ENCODE measurements around the gene ATG16L2. TPM values are rescaled to one million over a fixed set of nuclear protein-coding genes. Genes with fewer than 3 reads are reported as not detected.

The ATG16L2 gene
- total and polyA plus RNA-seq, 10 of the 15 experiments (the other 5 are each of a cell fraction or from before 2014, with no cell fraction given): 1.9 to 67.7 (median 30.4) TPM

DNA sequence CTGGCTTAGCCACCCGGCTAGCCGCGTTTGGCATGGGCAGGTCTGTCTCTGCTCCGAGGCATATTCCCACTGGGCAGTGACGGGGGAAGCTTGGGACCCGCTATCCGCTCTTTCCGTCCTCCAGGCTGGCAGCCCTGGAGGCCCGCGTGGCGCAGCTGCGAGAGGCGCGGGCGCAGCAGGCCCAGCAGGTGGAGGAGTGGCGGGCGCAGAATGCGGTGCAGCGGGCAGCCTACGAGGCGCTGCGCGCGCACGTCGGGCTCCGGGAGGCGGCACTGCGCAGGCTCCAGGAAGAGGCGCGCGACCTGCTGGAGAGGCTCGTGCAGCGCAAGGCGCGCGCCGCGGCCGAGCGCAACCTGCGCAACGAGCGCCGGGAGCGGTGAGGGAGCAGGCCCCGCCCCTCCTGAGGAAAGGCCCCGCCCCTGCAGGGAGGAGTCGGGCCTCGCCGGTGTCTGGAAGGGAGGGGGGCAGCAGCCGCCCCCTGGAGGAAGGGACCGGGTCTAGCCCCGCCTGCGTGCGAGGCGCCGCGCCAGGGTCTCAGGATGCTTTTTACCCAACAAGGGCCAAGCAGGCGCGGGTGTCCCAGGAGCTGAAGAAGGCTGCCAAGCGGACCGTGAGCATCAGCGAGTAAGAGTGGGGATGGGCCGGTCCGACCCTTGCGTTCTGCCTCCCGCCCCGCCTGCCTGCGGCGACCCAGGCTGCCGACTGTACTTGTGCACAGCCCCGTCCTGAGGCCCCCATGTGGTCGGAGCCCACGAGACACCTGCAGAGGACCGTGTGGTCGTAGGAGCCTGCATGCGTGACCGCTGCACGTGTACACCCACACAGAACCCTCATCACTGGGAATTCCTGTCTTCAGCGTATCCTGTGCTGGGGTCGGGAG lies 7.9 kb downstream of the ATG16L2 start (continued):
- TF ChIP-seq, protein P1, sequence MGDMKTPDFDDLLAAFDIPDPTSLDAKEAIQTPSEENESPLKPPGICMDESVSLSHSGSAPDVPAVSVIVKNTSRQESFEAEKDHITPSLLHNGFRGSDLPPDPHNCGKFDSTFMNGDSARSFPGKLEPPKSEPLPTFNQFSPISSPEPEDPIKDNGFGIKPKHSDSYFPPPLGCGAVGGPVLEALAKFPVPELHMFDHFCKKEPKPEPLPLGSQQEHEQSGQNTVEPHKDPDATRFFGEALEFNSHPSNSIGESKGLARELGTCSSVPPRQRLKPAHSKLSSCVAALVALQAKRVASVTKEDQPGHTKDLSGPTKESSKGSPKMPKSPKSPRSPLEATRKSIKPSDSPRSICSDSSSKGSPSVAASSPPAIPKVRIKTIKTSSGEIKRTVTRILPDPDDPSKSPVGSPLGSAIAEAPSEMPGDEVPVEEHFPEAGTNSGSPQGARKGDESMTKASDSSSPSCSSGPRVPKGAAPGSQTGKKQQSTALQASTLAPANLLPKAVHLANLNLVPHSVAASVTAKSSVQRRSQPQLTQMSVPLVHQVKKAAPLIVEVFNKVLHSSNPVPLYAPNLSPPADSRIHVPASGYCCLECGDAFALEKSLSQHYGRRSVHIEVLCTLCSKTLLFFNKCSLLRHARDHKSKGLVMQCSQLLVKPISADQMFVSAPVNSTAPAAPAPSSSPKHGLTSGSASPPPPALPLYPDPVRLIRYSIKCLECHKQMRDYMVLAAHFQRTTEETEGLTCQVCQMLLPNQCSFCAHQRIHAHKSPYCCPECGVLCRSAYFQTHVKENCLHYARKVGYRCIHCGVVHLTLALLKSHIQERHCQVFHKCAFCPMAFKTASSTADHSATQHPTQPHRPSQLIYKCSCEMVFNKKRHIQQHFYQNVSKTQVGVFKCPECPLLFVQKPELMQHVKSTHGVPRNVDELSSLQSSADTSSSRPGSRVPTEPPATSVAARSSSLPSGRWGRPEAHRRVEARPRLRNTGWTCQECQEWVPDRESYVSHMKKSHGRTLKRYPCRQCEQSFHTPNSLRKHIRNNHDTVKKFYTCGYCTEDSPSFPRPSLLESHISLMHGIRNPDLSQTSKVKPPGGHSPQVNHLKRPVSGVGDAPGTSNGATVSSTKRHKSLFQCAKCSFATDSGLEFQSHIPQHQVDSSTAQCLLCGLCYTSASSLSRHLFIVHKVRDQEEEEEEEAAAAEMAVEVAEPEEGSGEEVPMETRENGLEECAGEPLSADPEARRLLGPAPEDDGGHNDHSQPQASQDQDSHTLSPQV (IDR thresholded peaks at IDR 0.05): no peak
- no peak for TF ChIP-seq FOXM1 (IDR thresholded peaks at IDR 0.05; ENCODE audit: low read depth, low read length)
- TF ChIP-seq ZNF622 (IDR thresholded peaks at IDR 0.05): no peak
- no peak for TF ChIP-seq ZNF274 (IDR thresholded peaks at IDR 0.05; ENCODE audit: insufficient read depth, insufficient read length)
- no peak for TF ChIP-seq RCOR1 (conservative IDR thresholded peaks at IDR 0.05; ENCODE audit: low read depth, low read length)
- no peak for TF ChIP-seq CBX3 (IDR thresholded peaks at IDR 0.05; ENCODE audit: borderline replicate concordance, low read depth)
- peak; percentile 98 for TF ChIP-seq BHLHE40 (IDR thresholded peaks at IDR 0.05; ENCODE audit: borderline replicate concordance in 1 of 2, low read depth in 2 of 2, low read length in 1 of 2)
- TF ChIP-seq IKZF2 (IDR thresholded peaks at IDR 0.05): 0 out of 4 replicates have a peak, but pooled peaks have one; percentile 26 to 28
- no peak for TF ChIP-seq FOS (IDR thresholded peaks at IDR 0.05; ENCODE audit: borderline replicate concordance, extremely low read depth, insufficient read length)
- TF ChIP-seq ASH2L (IDR thresholded peaks at IDR 0.05; ENCODE audit: borderline replicate concordance, low read depth): no peak
- no peak for TF ChIP-seq DPF2 (IDR thresholded peaks at IDR 0.05)
- TF ChIP-seq, protein P2, sequence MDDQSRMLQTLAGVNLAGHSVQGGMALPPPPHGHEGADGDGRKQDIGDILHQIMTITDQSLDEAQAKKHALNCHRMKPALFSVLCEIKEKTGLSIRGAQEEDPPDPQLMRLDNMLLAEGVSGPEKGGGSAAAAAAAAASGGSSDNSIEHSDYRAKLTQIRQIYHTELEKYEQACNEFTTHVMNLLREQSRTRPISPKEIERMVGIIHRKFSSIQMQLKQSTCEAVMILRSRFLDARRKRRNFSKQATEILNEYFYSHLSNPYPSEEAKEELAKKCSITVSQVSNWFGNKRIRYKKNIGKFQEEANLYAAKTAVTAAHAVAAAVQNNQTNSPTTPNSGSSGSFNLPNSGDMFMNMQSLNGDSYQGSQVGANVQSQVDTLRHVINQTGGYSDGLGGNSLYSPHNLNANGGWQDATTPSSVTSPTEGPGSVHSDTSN (IDR thresholded peaks at IDR 0.05; ENCODE audit: insufficient replicate concordance, low read depth, low read length): no peak
- TF ChIP-seq HCFC1 (IDR thresholded peaks at IDR 0.05; ENCODE audit: low read length): no peak
- no peak for TF ChIP-seq MEF2A (IDR thresholded peaks at IDR 0.05; ENCODE audit: insufficient read depth, low read depth, low read length)
- no peak for TF ChIP-seq KDM1A (IDR thresholded peaks at IDR 0.05; ENCODE audit: borderline replicate concordance)
- no peak for TF ChIP-seq GATAD2B (conservative IDR thresholded peaks at IDR 0.05; ENCODE audit: low read depth)
- peak; percentile 50; the same call in 1 of the 2 replicates for TF ChIP-seq SREBF2 (IDR thresholded peaks at IDR 0.05; ENCODE audit: low read length)
- TF ChIP-seq, protein P3, sequence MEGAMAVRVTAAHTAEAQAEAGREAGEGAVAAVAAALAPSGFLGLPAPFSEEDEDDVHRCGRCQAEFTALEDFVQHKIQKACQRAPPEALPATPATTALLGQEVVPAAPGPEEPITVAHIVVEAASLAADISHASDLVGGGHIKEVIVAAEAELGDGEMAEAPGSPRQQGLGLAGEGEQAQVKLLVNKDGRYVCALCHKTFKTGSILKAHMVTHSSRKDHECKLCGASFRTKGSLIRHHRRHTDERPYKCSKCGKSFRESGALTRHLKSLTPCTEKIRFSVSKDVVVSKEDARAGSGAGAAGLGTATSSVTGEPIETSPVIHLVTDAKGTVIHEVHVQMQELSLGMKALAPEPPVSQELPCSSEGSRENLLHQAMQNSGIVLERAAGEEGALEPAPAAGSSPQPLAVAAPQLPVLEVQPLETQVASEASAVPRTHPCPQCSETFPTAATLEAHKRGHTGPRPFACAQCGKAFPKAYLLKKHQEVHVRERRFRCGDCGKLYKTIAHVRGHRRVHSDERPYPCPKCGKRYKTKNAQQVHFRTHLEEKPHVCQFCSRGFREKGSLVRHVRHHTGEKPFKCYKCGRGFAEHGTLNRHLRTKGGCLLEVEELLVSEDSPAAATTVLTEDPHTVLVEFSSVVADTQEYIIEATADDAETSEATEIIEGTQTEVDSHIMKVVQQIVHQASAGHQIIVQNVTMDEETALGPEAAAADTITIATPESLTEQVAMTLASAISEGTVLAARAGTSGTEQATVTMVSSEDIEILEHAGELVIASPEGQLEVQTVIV (IDR thresholded peaks at IDR 0.05; ENCODE audit: borderline replicate concordance, partially characterized antibody): no peak
- TF ChIP-seq NR2C1 (IDR thresholded peaks at IDR 0.05): no peak
- no peak for TF ChIP-seq BRCA1 (IDR thresholded peaks at IDR 0.05; ENCODE audit: low read depth, low read length)
- TF ChIP-seq, protein P4, sequence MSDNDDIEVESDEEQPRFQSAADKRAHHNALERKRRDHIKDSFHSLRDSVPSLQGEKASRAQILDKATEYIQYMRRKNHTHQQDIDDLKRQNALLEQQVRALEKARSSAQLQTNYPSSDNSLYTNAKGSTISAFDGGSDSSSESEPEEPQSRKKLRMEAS (IDR thresholded peaks at IDR 0.05; ENCODE audit: low read depth, low read length): no peak
- no peak for TF ChIP-seq EP300 (IDR thresholded peaks at IDR 0.05; ENCODE audit: borderline replicate concordance in 1 of 2, control insufficient read depth in 1 of 2, low read depth in 2 of 2, low read length in 2 of 2)
